ENCODE measurements around the gene ADA.
A peak's percentile ranks its signal among the peaks of the same experiment; 100 is the strongest.

The ADA gene

DNA sequence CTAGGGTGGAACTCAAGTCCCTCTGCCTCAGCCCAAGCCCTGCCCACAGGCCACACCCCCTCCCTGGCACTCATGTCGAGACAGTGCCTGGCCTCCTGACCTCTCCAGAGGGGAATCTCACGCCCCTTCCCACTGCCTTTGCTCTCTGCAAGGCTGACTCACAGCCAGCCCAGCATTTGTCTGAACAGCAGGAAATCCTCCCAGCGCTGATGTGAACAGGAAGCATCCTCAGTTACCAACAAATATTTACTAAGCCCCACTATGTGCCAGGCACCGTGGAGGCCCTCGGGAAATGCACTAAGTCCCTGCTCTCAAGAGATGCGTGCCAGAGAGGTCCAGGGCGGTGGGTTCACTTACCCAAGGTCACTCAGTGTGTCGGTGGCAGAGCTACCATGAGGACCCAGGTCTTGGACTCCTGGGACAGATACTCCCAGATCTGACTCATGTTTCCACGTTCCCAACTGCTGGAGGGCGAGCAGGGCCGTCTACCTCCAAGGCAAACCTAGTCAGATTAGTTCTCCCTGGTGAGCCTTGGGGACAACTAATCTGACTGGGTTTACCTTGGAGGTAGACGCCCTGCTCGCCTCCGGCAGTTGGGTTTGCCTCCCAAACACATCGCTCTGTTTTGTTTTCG lies 7.8 kb downstream of the ADA start:
- DNase-seq = peak; percentile 73

DNA sequence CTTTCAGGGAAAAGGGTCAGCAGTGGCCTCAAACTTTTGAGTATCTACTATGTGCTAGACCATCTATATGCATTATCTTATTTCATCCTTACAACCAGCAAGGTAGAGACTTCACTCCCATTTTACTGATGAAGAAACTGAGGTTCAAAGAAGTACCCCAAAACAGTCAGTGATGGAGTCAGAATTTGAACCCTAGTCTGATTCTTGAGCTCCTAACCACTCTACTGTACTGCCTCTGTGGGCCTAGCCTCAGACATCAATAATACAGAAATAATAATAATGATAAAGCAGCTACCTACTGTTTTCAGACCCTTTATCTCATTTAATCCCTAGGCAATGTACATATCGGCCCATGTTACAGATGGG lies 8.4 kb downstream of the ADA start:
- DNase-seq = no peak

DNA sequence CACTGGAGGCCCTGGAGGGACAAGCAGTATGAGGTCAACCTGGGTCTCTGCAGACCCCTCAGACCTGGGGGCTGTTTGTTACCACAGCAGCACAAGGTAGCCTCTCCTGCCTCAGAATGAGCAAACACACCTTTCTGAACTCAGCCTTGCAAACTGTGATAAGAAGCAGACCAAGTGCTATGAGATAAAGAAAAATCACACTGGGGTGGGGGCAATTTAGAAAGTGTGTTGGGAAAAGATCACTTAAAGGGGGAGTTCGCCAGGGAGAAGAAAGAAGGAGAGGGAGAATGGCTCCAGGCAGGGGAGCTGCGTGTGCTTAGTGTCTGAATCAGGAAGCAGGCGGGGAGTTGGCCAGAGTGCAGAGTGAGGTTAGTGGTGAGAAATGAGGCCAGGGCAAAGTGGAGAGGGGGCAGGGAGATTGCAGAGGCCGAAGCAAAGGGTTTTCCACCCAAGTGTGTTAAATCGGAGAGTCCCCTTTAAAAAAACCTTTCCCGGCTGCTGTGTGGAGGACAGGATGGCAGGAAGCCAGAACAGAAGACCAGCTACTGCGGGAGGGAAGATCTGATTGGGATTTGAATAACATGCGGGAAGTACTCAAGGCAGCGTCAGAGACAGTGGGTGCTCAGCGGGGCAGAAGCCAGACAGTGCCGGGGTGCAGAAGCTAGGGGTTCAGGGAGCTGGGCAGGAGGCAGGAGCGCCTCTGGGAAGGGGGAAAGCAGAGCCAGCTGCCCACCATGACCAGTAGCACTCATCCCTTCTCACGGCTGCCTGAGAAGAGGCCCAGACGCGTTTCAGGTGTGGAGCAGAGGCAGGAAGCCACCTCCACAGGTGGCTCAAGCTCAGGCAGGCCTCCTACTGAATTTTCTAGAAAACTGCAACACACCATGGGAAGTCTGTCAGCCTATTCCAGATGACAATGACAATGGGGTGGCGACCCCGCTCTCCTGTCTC lies 9.0 kb downstream of the ADA start:
- peak; percentile 85 for DNase-seq

DNA sequence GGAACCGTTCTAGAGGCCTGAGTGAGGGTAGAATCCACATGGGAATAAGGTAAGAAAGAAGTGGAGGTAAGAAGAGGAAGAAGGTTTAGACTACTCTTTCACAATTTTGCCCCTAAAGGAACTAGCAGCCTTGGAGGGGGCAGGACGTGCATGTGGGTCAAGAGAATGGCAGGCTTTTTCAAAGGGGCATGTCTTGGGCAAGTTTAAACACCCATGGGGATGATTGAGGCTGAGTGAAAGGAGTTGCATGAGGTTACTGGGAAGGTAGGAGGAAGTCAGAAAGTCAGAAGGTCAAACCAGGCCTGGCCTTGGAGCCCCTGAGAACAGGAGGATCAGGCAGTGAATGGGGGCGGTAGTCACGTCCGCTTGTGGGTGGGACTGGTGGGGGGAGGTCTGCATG lies 10.2 kb downstream of the ADA start:
- DNase-seq = peak; percentile 52

DNA sequence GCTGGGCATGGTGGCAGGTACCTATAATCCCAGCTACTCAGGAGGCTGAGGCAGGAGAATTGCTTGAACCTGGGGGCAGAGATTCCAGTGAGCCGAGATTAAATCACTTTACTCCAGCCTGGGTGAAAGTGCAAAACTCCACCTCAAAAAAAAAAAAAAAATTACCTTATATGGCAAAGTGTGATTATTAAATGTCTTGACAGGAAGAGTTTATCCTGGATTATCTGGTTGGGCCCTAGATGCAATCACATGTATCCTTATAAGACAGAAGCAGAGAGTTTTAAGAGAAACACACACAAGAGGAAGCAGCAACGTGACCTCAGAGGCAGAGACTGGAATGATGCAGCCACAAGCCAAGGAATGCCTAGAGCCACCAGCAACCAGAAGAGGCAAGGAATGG lies 11.0 kb downstream of the ADA start:
- DNase-seq = peak; percentile 6

DNA sequence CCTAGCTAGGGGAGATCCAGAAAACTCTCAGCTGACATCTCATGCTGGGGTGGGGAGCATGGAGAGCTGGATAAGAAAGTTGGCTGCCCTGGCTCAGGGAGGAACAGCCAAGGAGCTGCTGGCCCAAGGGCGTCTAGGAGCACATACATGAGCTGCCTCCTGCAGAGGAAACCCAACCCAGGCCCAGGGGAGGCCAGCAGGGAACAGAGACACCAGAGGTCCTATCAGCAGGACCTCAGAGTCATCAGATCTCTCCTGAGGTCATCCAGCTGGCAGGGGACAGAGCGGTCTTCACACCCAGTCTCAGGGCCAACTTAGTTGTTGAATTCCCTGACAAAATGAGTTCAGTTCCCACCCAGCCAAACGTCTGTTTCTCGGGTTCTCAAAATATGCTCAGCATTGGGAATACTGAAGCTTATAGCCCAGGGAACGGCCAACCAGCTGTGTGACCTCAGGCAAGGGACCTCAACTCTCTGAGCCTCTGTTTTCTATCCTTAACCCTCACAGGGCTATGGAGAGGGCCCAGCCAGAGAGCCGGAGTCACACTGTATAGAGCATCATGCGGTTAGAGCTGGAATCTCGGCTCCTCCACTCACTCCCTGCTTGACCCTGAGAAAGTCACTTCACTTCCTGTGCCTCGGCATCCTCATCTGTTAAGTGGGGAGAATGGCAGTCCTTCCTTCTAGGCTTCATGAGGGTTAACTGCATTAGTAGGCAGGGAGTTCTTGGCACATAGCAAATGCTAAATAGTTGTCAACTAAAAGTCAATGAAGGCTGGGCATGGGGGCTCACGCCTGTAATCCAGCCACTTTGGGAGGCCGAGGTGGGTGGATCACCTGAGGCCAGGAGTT lies 13.8 kb downstream of the ADA start:
- DNase-seq = no peak

DNA sequence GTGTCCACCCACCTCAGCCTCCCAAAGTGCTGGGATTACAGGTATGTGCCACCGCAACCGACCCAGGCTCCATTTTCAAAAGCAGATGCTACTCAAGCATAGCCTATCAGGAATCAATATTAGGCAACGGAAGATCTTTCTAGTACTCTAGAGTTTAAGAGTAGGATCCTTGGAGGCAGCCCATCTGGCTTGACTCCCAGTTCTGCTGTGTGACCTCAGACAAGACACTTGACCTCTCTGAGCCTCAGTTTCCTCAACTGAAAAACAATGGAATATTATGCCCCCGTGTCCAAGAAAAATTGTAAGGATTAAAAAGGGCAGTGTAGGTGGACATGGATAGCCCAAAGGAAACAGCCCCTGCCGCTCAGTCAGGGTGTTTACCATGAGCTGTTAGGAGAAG lies 14.5 kb downstream of the ADA start:
- no peak for DNase-seq

DNA sequence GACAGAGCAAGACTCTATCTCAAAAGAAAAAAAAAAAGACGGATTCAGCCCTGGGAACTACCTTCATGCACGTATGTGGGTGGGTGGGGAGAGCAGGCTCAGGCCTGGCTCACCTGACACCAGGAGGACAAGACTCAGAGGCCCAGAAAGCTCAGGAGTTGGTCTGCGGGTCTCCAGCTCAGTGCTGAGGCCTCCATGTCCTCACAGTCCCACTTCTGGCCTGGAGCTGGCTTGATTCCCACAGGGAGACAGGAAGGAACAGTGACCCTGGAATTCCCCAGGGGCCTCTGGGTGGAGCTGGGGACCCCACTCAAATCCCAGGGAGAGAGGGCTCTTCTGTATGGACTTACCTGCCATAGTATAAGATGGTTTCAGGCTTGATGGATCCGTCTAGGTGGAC lies 15.6 kb downstream of the ADA start:
- no peak for DNase-seq

DNA sequence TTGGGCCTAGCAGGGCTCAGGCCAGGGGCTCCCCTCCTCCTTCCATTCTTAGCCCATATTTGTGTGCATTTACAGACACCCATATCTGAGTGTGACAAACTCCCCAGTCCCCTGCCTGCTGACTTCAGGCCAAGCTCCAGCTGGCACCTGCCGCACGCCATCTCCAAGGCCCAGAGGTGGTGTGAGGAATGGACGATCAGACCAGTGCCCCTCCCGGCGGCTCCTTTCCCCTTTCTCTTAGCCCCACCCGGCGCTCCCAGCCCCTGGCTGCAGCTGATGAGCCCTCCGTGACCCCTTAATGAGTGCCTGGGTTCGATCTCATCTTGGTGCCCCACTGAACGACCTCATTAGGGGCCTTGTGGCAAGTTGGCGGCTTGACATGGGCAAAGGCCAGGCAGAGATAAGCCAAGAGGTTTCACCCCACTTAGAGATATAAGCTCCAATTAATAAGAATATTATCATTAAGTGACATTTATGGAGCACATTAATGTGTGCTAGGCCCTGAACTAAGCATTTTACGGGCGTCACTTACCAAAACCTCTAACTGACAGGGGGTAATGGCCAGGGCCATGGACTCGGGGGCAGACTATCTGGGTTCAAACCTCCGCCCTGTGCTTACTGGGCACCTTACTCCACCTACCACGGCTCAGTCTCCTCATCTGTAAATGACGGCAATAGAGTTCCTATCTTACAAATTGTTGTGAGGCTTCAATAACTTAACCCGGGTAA lies 17.5 kb downstream of the ADA start:
- no peak for DNase-seq

DNA sequence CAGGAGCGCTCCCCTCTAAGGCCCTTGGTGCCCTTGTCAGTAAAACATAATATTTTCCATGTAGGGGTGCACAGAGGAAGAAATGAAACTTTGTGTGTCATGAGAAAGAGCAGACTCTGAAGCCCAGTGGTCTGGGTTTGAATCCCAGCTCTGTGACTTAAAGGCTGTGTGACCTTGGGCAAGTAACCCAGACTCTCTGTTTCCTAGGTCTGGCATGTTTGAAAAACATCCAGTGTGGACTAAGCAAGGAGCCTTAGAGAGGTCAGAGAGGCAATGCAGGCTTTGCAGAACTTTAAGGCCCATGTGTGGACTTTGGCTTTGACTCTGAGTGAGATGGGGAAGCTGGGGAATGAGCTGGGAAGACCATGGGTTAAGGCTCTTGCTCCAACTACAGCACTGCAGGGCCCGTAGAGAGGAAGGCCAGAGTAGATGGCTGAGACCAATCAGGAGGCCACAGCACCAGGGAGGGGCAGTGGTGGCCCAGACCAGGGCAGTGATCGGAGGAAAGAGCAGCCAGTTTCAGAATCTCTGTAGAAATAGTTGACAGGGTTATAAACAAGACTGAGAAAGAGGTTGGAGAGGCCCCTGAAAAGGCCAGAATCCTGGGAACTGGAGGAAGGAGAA lies 18.2 kb downstream of the ADA start:
- no peak for DNase-seq

DNA sequence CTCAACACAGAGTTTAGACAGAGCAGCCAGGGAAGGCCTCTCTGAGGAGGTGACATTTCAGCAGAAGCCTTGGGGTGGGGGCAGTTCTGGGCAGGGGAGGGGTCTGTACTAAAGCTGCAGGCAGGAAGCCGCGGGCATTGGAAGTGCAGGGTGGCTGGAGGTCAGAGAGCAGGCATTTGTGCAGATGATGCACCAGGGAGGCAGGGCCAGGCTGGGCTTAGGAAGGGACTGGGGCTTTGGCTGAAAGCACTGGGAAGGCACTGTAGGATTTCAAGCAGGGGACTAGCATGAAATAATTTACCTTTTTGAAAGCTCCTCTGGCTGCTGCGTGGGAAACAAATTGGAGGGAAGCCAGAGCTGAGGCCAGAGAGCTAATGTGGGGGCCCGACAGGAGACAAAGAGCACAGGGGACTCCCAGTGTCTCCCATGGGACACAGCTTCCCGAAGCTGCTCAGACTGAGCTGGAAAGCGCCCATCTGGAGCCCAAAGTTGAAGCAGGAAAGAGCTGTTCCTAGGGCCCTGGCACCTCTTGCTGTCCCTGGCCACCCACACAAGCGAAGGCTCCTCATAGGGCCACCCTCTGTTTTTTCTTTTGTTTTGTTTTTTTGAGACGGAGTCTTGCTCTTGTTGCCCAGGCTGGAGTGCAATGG lies 19.3 kb downstream of the ADA start:
- DNase-seq = no peak

DNA sequence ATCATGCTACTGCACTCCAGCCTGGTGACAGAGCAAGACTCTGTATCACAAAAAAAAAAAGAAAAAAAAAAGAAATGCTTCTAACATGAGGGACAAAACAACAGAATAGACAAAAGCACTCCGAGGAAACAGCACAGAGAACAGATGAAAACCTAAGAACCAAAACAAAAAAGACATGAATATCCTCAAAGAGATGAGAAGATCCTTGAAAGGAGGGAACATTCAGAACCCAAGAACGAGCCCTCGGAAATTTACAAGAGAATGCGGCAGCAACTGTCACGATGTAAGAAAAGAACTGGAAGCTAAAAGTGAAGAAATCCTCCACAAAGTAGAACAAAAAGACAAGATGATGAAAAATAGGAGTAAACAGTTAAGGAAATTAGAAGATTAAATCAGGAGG lies 21.2 kb downstream of the ADA start:
- DNase-seq = no peak

DNA sequence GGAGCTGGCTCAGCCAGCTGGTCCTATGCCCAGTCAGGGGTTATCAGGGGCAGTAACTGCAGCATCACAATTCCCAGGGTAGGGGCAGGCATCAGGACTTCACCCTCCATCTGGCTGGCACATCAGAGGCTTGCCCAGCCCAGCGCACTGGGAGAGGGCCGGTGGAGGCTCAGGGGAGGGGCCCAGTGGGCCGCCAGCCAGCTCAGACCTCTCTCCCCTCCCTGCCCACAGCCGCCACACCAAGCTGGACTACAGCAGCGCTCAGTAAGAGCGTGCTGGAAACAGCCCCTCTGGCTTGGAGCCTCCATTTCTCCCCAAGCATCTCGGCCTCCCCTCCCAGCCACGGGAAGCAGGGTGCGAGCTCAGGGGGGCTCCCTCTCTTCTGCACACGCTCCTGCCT lies 22.0 kb downstream of the ADA start:
- DNase-seq = no peak

DNA sequence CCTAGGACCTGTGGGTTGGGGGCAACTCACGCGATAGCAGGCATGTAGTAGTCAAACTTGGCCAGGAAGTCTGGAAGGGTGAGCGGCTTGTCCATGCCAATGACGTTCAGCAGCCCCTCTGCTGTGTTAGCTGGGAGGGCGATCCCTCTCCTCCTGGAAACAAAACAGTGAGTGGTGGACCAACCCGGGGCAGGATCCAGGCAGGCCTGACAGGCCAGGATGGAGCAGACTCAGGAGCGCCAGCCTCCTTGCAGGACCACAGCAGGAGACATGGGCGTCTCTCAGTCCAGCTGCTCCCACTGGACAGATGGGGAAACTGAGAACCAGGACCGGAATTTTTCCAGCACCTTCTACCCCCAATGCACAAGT lies 22.5 kb downstream of the ADA start:
- no peak for DNase-seq

DNA sequence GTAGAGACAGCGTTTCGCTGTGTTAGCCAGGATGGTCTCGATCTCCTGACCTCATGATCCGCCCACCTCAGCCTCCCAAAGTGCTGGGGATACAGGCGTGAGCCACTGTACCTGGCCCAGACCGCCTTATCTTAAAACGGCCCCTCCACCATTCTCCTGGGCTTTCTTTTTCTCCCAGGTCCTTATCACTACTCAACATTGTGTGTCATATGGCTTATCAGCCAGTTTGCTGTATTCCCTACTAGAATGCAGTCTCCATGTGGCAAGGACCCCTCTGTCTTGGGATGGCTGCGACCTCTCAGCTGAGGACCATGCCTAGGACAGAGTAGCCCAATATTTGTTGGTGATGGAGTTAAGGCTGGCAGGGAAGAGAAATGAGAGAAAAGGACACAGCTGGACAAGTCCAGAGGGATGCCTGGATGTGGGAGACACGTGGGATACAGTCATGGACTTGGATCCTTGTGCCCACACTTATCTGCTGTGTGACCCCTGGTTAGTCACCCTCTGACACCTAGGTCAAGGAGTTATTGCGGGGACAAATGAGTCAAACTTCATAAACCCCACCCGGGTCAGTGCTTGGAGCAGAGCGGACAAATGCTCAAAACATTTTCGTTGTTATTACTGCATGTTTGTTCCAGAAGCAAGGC lies 24.0 kb downstream of the ADA start:
- DNase-seq = no peak

DNA sequence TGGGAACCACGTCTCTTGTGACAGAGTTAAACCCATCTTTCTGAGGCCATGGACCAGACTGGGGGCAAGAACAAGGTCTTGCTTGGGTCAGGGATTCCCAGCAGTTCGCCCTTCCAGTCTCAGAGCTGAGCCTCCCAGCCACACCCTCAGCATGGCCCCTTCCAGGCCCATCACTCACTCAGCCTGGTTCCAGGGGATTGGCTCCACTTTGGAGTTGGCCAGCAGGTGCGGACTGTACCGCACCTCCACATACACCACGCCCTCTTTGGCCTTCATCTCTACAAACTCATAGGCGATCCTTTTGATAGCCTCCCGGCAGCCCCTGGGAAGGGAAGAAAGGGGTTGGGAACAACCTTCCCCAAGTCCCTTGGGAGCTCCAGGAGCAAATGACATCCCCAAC lies 25.2 kb downstream of the ADA start:
- DNase-seq = no peak

DNA sequence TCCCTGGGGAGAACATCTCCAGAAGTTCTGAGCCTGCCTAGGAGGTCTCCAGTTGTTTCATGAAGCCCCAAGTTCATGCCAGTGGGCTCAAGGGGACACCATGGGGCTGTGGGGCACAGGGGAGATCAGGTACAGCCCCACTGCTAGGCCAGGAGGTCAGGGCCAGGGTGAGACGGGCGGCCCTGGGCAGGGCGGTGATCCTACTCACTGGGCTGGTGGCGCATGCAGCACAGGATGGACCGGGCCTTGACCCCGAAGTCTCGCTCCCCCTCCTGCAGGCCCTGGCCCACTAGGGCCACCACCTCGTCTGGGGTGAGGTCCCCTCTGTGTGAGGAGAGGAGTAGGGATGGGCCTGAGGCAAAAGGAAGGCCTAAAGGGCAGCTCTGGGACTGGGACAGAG lies 26.1 kb downstream of the ADA start:
- DNase-seq = no peak

DNA sequence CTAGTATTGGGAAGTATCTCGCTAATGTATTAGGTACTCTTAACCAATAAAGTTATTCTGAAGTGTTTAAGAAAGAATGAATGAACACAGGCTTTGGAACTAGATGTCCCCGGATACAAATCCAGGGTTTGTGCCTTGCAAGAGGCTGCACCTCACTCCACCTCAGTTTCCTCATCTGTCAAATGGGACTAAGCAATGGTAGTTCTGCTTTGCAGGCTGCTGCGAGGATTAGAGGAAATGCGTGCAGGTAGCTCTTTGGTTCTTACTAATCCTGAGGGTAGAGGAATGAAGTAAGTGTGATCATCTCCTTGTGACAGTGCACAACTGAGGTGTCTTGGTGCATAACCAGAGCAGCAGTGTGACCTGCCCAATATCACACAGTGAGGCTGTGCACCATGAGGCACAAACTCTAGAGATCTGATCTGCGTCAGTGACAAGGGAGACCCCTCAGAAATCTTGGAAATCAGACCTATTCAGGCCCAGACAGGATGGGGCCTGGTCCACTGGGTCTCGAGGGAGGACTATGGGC lies 26.7 kb downstream of the ADA start:
- DNase-seq = no peak

DNA sequence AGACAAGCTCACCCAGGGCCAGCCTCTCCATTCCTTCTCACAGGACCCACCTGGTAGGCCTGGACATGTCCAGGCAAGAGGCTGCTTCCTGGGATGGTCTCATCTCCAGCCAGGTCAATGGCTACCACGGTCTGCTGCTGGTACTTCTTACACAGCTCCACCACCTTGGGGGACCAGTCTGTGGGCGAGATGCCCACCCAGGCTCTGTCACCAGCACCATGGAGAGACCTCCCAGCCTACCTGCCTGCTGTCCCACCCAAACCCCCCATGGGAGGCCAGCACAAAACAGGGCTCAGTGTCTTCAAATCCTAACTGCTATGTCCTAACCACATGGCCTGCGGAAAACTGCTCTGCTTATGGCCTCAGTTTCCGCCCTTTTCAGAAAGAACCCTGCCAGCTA lies 27.3 kb downstream of the ADA start:
- no peak for DNase-seq

DNA sequence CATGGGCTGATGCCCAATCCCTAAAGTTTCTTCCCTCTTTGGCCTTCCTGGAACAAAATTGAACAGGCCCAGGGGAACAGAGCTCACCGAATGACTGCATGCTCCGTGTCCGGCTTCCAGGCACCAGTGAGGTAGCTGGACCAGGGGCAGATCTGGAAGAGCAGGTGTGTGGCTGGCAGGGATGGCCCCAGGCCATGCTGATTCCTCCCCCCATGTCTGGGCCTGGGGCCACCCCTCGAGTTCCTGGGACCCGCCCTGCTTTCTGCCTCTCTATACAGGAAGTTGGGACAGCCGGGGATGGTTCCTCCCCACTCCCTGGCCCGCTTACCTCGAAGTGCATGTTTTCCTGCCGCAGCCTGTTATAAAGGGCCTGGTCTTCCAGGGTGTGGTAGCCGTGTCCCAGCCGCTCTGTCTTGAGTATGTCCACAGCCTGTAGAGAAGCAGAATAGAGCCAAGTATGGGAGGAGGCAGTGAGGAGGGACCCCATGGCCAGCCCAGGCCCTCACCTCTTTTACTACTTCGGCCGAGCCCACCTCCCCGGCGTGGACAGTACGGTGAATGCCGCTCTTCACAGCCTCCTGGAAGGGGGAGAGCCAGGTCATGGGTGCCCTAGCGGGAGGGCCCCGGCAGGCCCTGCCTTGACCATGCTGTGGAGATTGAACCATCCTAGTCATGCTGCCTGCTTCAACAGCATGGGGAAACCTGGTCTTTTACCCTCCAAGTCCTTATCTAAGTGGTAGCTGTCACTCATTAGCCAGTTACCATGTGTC lies 28.8 kb downstream of the ADA start:
- no peak for DNase-seq

Measured in MV-4-11 (cell line).